Neural crest cell (in vitro differentiated cells): ENCODE results near the gene FAM98B. TPM values are rescaled to one million over a fixed set of nuclear protein-coding genes. Genes with fewer than 3 reads are reported as not detected.

Experiments used
- DNase-seq: peaks from one replicate; pipeline ENCODE4 v3.0.0; 2021; ENCODE audit warnings: low read depth, mixed read lengths, low spot score
- H3K27ac Mint-ChIP-seq: one replicate; pipeline ENCODE4 v1.8.0; 2021; ENCODE audit warnings: mild to moderate bottlenecking, mixed read lengths; ENCODE audit not compliant: unreplicated experiment
- H3K27me3 Mint-ChIP-seq: 2 replicates; pipeline ENCODE4 v1.8.0; 2021; ENCODE audit warnings: low read depth, mild to moderate bottlenecking, mixed read lengths
- H3K36me3 Mint-ChIP-seq: 2 replicates; pipeline ENCODE4 v1.8.0; 2021; ENCODE audit warnings: low read depth, mild to moderate bottlenecking, mixed read lengths
- H3K4me1 Mint-ChIP-seq: 2 replicates; pipeline ENCODE4 v1.8.0; 2021; ENCODE audit warnings: mixed read lengths
- H3K4me3 Mint-ChIP-seq: one replicate; pipeline ENCODE4 v1.8.0; 2021; ENCODE audit warnings: mild to moderate bottlenecking, mixed read lengths
- H3K9me3 Mint-ChIP-seq: 2 replicates; pipeline ENCODE4 v1.8.0; 2021; ENCODE audit warnings: mixed read lengths
- CTCF ChIP-seq: fragments of 200-600 bp; sonication (generic); conservative IDR thresholded peaks from 2 replicates; pipeline ENCODE4 v1.5.0; 2021; ENCODE audit warnings: antibody characterized with exemption, mild to moderate bottlenecking
- total RNA-seq: library from RNA; stranded (reverse); gene quantifications from 2 replicates; pipeline ENCODE4 v1.2.1, GENCODE V29; 2021

FAM98B gene
- total RNA-seq, 1 donor from 2014 or later, result 38.0 TPM

GRCh38 chr15:38522922-38523321, 69.0 kb downstream of the FAM98B start:
- no peak for DNase-seq
- Mint-ChIP-seq H3K36me3 (no peaks in the 10 kb centered on the region), H3K27ac (peak overlapping the region; percentile 22), H3K4me1 (peaks cover 4% of the 10 kb centered on the region), H3K4me3 (no peak overlapping the region), H3K9me3 (no peaks in the 10 kb centered on the region), H3K27me3 (no peaks in the 10 kb centered on the region)
- TF ChIP-seq CTCF, result no peak

GRCh38 chr15:38524156-38524555, 70.2 kb downstream of the FAM98B start:
- H3K4me1 Mint-ChIP-seq, result peaks cover 4% of the 10 kb centered on the region
- no peaks in the 10 kb centered on the region for H3K36me3 Mint-ChIP-seq
- H3K27me3 Mint-ChIP-seq, result no peaks in the 10 kb centered on the region
- TF ChIP-seq CTCF, result no peak
- H3K9me3 Mint-ChIP-seq, result peaks cover 2% of the 10 kb centered on the region
- no peak overlapping the region for H3K27ac Mint-ChIP-seq
- no peak overlapping the region for H3K4me3 Mint-ChIP-seq
- DNase-seq, result no peak

- TF ChIP-seq CTCF, result no peak
- no peak for DNase-seq
- H3K4me3 Mint-ChIP-seq, result no peak overlapping the region
- peaks cover 4% of the 10 kb centered on the region for H3K4me1 Mint-ChIP-seq
- H3K27ac Mint-ChIP-seq, result no peak overlapping the region
- H3K9me3 Mint-ChIP-seq, result peaks cover 3% of the 10 kb centered on the region
- no peaks in the 10 kb centered on the region for H3K36me3 Mint-ChIP-seq
- H3K27me3 Mint-ChIP-seq, result no peaks in the 10 kb centered on the region
These were observed 71.6 kb downstream of the FAM98B start for GRCh38 chr15:38525489-38525888.

GRCh38 chr15:38526158-38526557, 72.2 kb downstream of the FAM98B start:
- no peaks in the 10 kb centered on the region for H3K27me3 Mint-ChIP-seq
- no peak for DNase-seq
- no peak overlapping the region for H3K27ac Mint-ChIP-seq
- H3K36me3 Mint-ChIP-seq, result no peaks in the 10 kb centered on the region
- H3K9me3 Mint-ChIP-seq, result peaks cover 3% of the 10 kb centered on the region
- no peak overlapping the region for H3K4me3 Mint-ChIP-seq
- TF ChIP-seq CTCF, result no peak
- peaks cover 4% of the 10 kb centered on the region for H3K4me1 Mint-ChIP-seq

- no peak overlapping the region for H3K27ac Mint-ChIP-seq
These were observed 74.4 kb downstream of the FAM98B start for GRCh38 chr15:38528294-38528693.

More at GRCh38 chr15:38528294-38528693, 74.4 kb downstream of the FAM98B start:
- Mint-ChIP-seq H3K4me1 (peaks cover 10% of the 10 kb centered on the region), H3K4me3 (no peak overlapping the region), H3K27me3 (no peaks in the 10 kb centered on the region), H3K36me3 (no peaks in the 10 kb centered on the region), H3K9me3 (peaks cover 3% of the 10 kb centered on the region)
- TF ChIP-seq CTCF, result no peak
- DNase-seq, result no peak
